Endothelial cell of umbilical vein (primary cell): ENCODE results near the gene AHI1. TPM values are rescaled to one million over a fixed set of nuclear protein-coding genes. Genes with fewer than 3 reads are reported as not detected.

Experiments used
- BruUV-seq: library from RNA; stranded (reverse); fragments of 400-500 nt; replicated peaks from 2 replicates; lab custom pipeline; 2021; lab: Mats Ljungman, UMichigan
- CTCF ChIA-PET: fragments of 300-600, 350-600 bp; sonication (Branson Sonifier 250); formaldehyde crosslinking; loops from one replicate; lab custom pipeline; 2021; ENCODE audit warnings: antibody characterized with exemption, inconsistent platforms; lab: Charles Lee
- POLR2A ChIA-PET: fragments of 300-600, 350-600 bp; sonication (Branson Sonifier 250); formaldehyde crosslinking; loops from one replicate; lab custom pipeline; 2021; ENCODE audit warnings: antibody characterized with exemption, inconsistent platforms; lab: Charles Lee
- DNase-seq: peaks from one replicate; pipeline ENCODE4 v3.0.0-alpha.2; 2011; ENCODE audit warnings: low read depth, low spot score
- FAIRE-seq: peaks from 2 replicates; lab custom pipeline; 2011; peaks lifted over from hg19 to GRCh38; lab: Jason Lieb, UNC
- H2AFZ ChIP-seq: 2 replicates; pipeline ENCODE4 v1.6.0; 2012; ENCODE audit warnings: low read depth, low read length, control low read depth, inconsistent platforms
- H3K27ac ChIP-seq: 2 replicates; pipeline ENCODE4 v1.5.1; 2011; ENCODE audit warnings: low read depth, mild to moderate bottlenecking, control low read depth, low read length, moderate library complexity; ENCODE audit not compliant: insufficient read depth
- H3K27me3 ChIP-seq, 2 experiments: 2 replicates each; pipeline versions ENCODE4 v1.6.0 to v1.6.1; 2011; ENCODE audit warnings: low read length in 2 of 2, mixed read lengths in 1 of 2; ENCODE audit not compliant: control insufficient read depth in 2 of 2, insufficient read depth in 2 of 2
- H3K36me3 ChIP-seq, 2 experiments: 2 replicates in 1 of 2; 3 replicates in 1 of 2; pipeline ENCODE4 v1.5.1; 2011; ENCODE audit warnings: low read length in 2 of 2, mild to moderate bottlenecking in 1 of 2, moderate library complexity in 1 of 2; ENCODE audit not compliant: control insufficient read depth in 2 of 2, insufficient read depth in 2 of 2; ENCODE audit errors: extremely low read depth in 1 of 2
- H3K4me1 ChIP-seq: 3 replicates; pipeline ENCODE4 v1.5.1; 2011; ENCODE audit warnings: mild to moderate bottlenecking, low read length; ENCODE audit not compliant: control insufficient read depth, insufficient read depth; ENCODE audit errors: extremely low read depth
- H3K4me2 ChIP-seq: 2 replicates; pipeline ENCODE4 v1.6.1; 2011; ENCODE audit warnings: low read length, control low read depth, mixed read lengths; ENCODE audit not compliant: insufficient read depth
- H3K4me3 ChIP-seq, 3 experiments: fragments of 200-600 bp in 1 of 3; sonication (generic), shearing (Covaris generic) in 1 of 3; replicated peaks in 1 of 3; 2 replicates each; pipeline ENCODE4 v1.5.1; 2011 to 2016; ENCODE audit warnings: control low read depth in 3 of 3, low read length in 3 of 3, mild to moderate bottlenecking in 2 of 3, inconsistent platforms in 1 of 3, low read depth in 1 of 3, moderate library complexity in 1 of 3; ENCODE audit not compliant: insufficient read depth in 1 of 3
- H3K79me2 ChIP-seq: 2 replicates; pipeline ENCODE4 v1.6.0; 2012; ENCODE audit warnings: low read length, inconsistent platforms; ENCODE audit not compliant: control insufficient read depth, insufficient read depth
- H3K9ac ChIP-seq: replicated peaks from 2 replicates; pipeline ENCODE3; 2011; ENCODE audit warnings: low read length, control low read depth; ENCODE audit not compliant: insufficient read depth; ENCODE audit errors: extremely low read depth
- H3K9me1 ChIP-seq: replicated peaks from 3 replicates; pipeline ENCODE4 v1.6.0; 2011; ENCODE audit warnings: mild to moderate bottlenecking, low read length; ENCODE audit not compliant: control insufficient read depth, insufficient read depth; ENCODE audit errors: extremely low read depth
- H3K9me3 ChIP-seq: replicated peaks from 2 replicates; pipeline ENCODE4 v1.5.1; 2012; ENCODE audit warnings: low read length, inconsistent platforms; ENCODE audit not compliant: control insufficient read depth, insufficient read depth
- H4K20me1 ChIP-seq: replicated peaks from 2 replicates; pipeline ENCODE3; 2011; ENCODE audit warnings: mild to moderate bottlenecking, low read length; ENCODE audit not compliant: control insufficient read depth, insufficient read depth; ENCODE audit errors: extremely low read depth
- EZH2 ChIP-seq: IDR thresholded peaks from 2 replicates; pipeline ENCODE4 v1.6.1; 2012; ENCODE audit warnings: borderline replicate concordance, low read depth, mild to moderate bottlenecking, moderate library complexity, low read length, inconsistent platforms; ENCODE audit not compliant: severe bottlenecking
- GATA2 ChIP-seq: IDR thresholded peaks from 2 replicates; pipeline ENCODE4 v1.7.0; 2011; ENCODE audit warnings: low read depth, mild to moderate bottlenecking, moderate library complexity, mixed read lengths, low read length; ENCODE audit not compliant: insufficient read length, insufficient read depth
- JUN ChIP-seq: IDR thresholded peaks from 2 replicates; pipeline ENCODE4 v1.6.1; 2011; ENCODE audit warnings: borderline replicate concordance, low read depth; ENCODE audit not compliant: insufficient read length, insufficient read depth
- MAX ChIP-seq: IDR thresholded peaks from 2 replicates; pipeline ENCODE4 v1.6.1; 2011; ENCODE audit not compliant: insufficient read depth, insufficient read length
- MYC ChIP-seq: IDR thresholded peaks from one replicate; pipeline ENCODE4 v1.6.1; 2011; ENCODE audit warnings: mild to moderate bottlenecking, low read depth, low read length
- POLR2AphosphoS5 ChIP-seq: IDR thresholded peaks from 2 replicates; pipeline ENCODE4 v1.6.1; 2012; ENCODE audit warnings: low read depth, mild to moderate bottlenecking, control low read depth, low read length, moderate library complexity; ENCODE audit not compliant: insufficient read depth
- dilution Hi-C: fragments of 300-500 bp; cut with MboI; formaldehyde crosslinking; loops from one replicate; pipeline ENCODE4 v1.15.0; 2019; ENCODE audit warnings: low sequenced_read_pairs; ENCODE audit not compliant: extremely low pct_ligation_motif_present
- intact Hi-C: fragments of 100-400 bp; cut with micrococcal nuclease; formaldehyde crosslinking; loops from one replicate; pipeline ENCODE4 v1.10.0; 2022
- polyA plus RNA-seq, 4 experiments: library from polyadenylated mRNA; depleted of rRNA in 3 of 4; stranded (reverse) in 3 of 4; unstranded in 1 of 4; fragments of >200 nt; gene quantifications; 2 replicates each; pipeline versions ENCODE4 v1.2.1 to v1.2.3, GENCODE V29; 2011 to 2012; ENCODE audit warnings: missing spikeins in 1 of 4
- total RNA-seq: library from RNA; stranded (reverse); gene quantifications from 2 replicates; pipeline ENCODE4 v1.2.3, GENCODE V29; 2021
- TF ChIP-seq, protein P1 (sequence below), 2 donors: IDR thresholded peaks; 1 replicate in 1 of 2; 2 replicates in 1 of 2; pipeline ENCODE4 v1.5.1; 2011; ENCODE audit warnings: low read length in 2 of 2, mild to moderate bottlenecking in 2 of 2, moderate library complexity in 2 of 2, control low read depth in 1 of 2, inconsistent platforms in 1 of 2, low read depth in 1 of 2; ENCODE audit not compliant: insufficient read depth in 1 of 2; ENCODE audit errors: extremely low read depth in 1 of 2

AHI1 gene
- total and polyA plus RNA-seq, 2 donors (not counting 3 experiments of a cell fraction or from before 2014, with no cell fraction given) = 5.1 to 20.7 TPM

- no peak for DNase-seq
- ChIA-PET POLR2A (interaction anchor here (0.6 kb wide), 1 partner anchor 528 kb away, joined by 11 read pairs; no protein-coding TSS in a partner anchor), CTCF (interaction anchor here (0.6 to 2.0 kb wide), 7 partner anchors 9 to 890 kb away, joined by 3 to 5 read pairs (median 3); no protein-coding TSS in a partner anchor)
- H3K36me3 ChIP-seq = peaks cover 0 to 3% of the 10 kb centered on the region in 2 experiments
- H3K9me1 ChIP-seq = no peaks in the 10 kb centered on the region
- H3K79me2 ChIP-seq = no peaks in the 10 kb centered on the region
- TF ChIP-seq EZH2 (no peak), MAX (no peak), JUN (no peak), POLR2AphosphoS5 (no peak), MYC (no peak), GATA2 (no peak)
- TF ChIP-seq, protein P1, sequence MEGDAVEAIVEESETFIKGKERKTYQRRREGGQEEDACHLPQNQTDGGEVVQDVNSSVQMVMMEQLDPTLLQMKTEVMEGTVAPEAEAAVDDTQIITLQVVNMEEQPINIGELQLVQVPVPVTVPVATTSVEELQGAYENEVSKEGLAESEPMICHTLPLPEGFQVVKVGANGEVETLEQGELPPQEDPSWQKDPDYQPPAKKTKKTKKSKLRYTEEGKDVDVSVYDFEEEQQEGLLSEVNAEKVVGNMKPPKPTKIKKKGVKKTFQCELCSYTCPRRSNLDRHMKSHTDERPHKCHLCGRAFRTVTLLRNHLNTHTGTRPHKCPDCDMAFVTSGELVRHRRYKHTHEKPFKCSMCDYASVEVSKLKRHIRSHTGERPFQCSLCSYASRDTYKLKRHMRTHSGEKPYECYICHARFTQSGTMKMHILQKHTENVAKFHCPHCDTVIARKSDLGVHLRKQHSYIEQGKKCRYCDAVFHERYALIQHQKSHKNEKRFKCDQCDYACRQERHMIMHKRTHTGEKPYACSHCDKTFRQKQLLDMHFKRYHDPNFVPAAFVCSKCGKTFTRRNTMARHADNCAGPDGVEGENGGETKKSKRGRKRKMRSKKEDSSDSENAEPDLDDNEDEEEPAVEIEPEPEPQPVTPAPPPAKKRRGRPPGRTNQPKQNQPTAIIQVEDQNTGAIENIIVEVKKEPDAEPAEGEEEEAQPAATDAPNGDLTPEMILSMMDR (IDR thresholded peaks at IDR 0.05; ENCODE audit: extremely low read depth in 1 of 2, insufficient read depth in 1 of 2, low read depth in 1 of 2, low read length in 2 of 2) = no peak
- no peaks in the 10 kb centered on the region for H3K27me3 ChIP-seq
- no peak overlapping the region for H3K27ac ChIP-seq
- dilution Hi-C loops (no loop called here), intact Hi-C loops (loop anchor here (5.0 kb wide), 1 partner anchor 771 kb away; no protein-coding TSS in a partner anchor)
- no peaks in the 10 kb centered on the region for H4K20me1 ChIP-seq
- H3K4me1 ChIP-seq = no peaks in the 10 kb centered on the region
- no peak overlapping the region for H2AFZ ChIP-seq
- H3K9me3 ChIP-seq = no peaks in the 10 kb centered on the region
- H3K4me3 ChIP-seq = no peak overlapping the region
- no peak overlapping the region for H3K9ac ChIP-seq
- no peak overlapping the region for H3K4me2 ChIP-seq
- FAIRE-seq = no peak
- BruUV-seq = no TSS peak
Observed at GRCh38 chr6:135428078-135428477, 69.5 kb downstream of the AHI1 start.
